ENCODE measurements around the gene ATP1B4.
"Not testable (repeated sequence)": the region's sequence is repeated elsewhere in the genome, so short reads cannot be mapped to it uniquely, and the experiment has no call there.

Gene ATP1B4

DNA sequence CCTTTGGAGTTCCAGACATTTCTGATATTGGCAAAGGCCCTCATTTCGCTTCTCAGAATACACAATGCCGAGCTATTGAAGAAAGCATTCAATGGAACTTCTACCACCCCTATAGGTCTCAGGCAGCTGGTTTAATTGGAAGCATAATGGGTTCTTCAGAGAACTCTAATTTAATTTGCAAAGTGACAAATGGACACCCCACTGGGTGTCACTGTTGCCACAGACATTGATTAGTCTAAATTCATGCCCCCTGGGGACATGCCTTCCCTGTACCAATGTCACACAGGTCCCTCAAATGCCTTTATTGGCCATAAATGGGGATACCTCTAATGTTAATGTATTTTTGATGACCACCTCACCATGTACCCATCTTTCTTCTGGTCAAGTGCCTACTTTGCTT is 27.7 kb upstream of the ATP1B4 start:
- no peak overlapping the region for H3K27ac ChIP-seq
- TF ChIP-seq, protein P1, sequence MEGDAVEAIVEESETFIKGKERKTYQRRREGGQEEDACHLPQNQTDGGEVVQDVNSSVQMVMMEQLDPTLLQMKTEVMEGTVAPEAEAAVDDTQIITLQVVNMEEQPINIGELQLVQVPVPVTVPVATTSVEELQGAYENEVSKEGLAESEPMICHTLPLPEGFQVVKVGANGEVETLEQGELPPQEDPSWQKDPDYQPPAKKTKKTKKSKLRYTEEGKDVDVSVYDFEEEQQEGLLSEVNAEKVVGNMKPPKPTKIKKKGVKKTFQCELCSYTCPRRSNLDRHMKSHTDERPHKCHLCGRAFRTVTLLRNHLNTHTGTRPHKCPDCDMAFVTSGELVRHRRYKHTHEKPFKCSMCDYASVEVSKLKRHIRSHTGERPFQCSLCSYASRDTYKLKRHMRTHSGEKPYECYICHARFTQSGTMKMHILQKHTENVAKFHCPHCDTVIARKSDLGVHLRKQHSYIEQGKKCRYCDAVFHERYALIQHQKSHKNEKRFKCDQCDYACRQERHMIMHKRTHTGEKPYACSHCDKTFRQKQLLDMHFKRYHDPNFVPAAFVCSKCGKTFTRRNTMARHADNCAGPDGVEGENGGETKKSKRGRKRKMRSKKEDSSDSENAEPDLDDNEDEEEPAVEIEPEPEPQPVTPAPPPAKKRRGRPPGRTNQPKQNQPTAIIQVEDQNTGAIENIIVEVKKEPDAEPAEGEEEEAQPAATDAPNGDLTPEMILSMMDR (conservative IDR thresholded peaks at IDR 0.05): no peak

GRCh38 chrX:120334603-120335002 is 27.3 kb upstream of the ATP1B4 start:
- TF ChIP-seq, protein P1 (conservative IDR thresholded peaks at IDR 0.05): no peak
- no peak overlapping the region for H3K27ac ChIP-seq

- TF ChIP-seq, protein P1 (conservative IDR thresholded peaks at IDR 0.05): no peak
- H3K27ac ChIP-seq: no peak overlapping the region
Observed at GRCh38 chrX:120335289-120335688, 26.6 kb upstream of the ATP1B4 start.

DNA sequence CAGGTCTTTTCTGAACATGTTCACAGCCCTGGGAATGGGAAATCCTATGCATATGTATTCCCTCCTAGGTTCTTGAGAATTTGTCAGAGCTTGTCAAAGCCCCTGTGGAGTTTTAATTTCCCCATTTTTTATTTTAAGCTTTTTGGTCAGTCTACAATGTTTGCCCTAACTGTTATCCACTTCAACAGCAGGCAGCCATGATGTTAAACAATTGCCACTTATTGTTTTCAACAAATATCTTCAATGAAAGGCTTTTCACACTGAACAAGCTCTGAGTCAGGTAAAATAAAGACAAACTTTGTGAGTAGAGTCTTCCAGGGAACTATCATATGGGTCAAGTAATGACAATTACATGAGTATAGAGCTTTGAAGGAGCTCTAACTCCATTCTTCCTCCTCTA is 25.0 kb upstream of the ATP1B4 start:
- no peak overlapping the region for H3K27ac ChIP-seq
- TF ChIP-seq, protein P1 (conservative IDR thresholded peaks at IDR 0.05): no peak

DNA sequence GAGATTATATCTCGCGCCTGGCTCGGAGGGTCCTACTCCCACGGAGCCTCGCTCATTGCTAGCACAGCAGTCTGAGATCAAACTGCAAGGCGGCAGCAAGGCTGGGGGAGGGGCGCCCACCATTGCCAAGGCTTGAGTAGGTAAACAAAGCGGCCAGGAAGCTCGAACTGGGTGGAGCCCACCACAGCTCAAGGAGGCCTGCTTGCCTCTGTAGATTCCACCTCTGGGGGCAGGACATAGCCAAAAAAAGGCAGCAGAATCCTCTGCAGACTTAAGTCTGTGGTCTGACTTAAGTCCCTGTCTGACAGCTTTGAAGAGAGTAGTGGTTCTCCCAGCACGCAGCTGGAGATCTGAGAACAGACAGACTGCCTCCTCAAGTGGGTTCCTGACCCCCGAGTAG is 17.3 kb upstream of the ATP1B4 start:
- not testable (repeated sequence) for H3K27ac ChIP-seq

GRCh38 chrX:120350450-120351138 is 11.3 kb upstream of the ATP1B4 start:
- no peak overlapping the region for H3K27ac ChIP-seq
- TF ChIP-seq, protein P1 (conservative IDR thresholded peaks at IDR 0.05): no peak

- TF ChIP-seq, protein P1 (conservative IDR thresholded peaks at IDR 0.05): no peak
- no peak overlapping the region for H3K27ac ChIP-seq
Observed at GRCh38 chrX:120356084-120356483, 5.8 kb upstream of the ATP1B4 start.

DNA sequence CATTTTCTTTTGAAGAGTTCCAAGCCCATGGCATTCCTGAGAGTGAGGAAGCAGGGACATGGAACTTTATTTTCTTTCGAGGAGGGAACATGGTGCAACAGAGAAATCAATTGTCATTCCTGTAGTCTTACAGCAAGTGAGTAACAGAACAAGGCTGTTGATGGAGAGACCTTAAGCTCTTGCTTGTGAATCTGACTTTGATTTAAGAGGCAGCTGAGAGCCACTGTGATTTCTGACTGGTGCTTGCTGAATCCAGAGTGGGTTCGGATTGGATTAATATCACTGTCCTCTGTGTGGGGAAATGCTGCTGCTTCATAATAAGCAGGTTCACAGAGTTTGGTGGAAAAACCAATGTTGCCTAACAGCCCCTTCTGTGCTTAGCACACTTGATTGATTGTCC is 4.7 kb upstream of the ATP1B4 start:
- no peak overlapping the region for H3K27ac ChIP-seq
- TF ChIP-seq, protein P1 (conservative IDR thresholded peaks at IDR 0.05): no peak
